ENCODE results near the gene ABTB2.

Gene ABTB2

DNA sequence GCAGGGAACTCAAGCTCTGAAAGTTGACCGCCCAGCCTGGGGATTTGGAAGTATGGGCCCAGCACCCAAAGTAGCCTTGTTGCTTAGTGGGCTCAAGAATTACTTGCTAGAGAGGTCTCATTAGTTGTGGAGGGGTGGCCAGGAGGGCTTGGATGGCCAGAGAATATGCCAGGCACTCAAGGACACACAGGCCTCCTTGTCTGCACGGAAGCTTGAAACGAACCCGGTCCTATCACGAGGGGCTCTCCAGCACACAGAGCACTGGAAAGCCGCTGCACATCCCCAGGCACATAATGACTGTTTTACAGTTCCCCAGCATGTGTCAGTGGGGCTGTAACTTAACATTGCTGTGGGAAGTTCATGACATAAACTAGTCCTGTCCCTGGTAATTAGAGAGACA, 196.4 kb downstream of the ABTB2 start:
- Histone ChIP-seq H3K9me3 (ENCODE audit: control insufficient read depth in 1 of 2, low read length in 2 of 2) (no peaks in the 10 kb centered on the region), H3K27ac (ENCODE audit: low read depth, low read length) (no peak overlapping the region), H3K27me3 (ENCODE audit: control insufficient read depth in 1 of 2, insufficient read depth in 2 of 2, low read length in 2 of 2) (no peaks in the 10 kb centered on the region), H3K36me3 (ENCODE audit: control insufficient read depth in 1 of 2, insufficient read depth in 2 of 2, low read length in 2 of 2) (peaks cover 10 to 38% of the 10 kb centered on the region in 2 donors), H3K4me3 (ENCODE audit: low read depth in 1 of 2, low read length in 2 of 2) (no peak overlapping the region), H3K4me1 (ENCODE audit: control insufficient read depth in 1 of 2, insufficient read depth in 2 of 2, low read length in 2 of 2) (no peaks in the 10 kb centered on the region), H3K9ac (ENCODE audit: low read depth in 1 of 2, low read length in 2 of 2) (no peak overlapping the region)

GRCh38 chr11:34160791-34161190, 197.0 kb downstream of the ABTB2 start:
- no peak overlapping the region for H3K9ac ChIP-seq (ENCODE audit: low read depth in 1 of 2, low read length in 2 of 2)
- H3K27me3 ChIP-seq (ENCODE audit: control insufficient read depth in 1 of 2, insufficient read depth in 2 of 2, low read length in 2 of 2), result no peaks in the 10 kb centered on the region
- H3K9me3 ChIP-seq (ENCODE audit: control insufficient read depth in 1 of 2, low read length in 2 of 2), result no peaks in the 10 kb centered on the region
- H3K36me3 ChIP-seq (ENCODE audit: control insufficient read depth in 1 of 2, insufficient read depth in 2 of 2, low read length in 2 of 2), result peaks cover 10 to 44% of the 10 kb centered on the region in 2 donors
- H3K4me1 ChIP-seq (ENCODE audit: control insufficient read depth in 1 of 2, insufficient read depth in 2 of 2, low read length in 2 of 2), result no peaks in the 10 kb centered on the region
- no peak overlapping the region for H3K27ac ChIP-seq (ENCODE audit: low read depth, low read length)
- no peak overlapping the region for H3K4me3 ChIP-seq (ENCODE audit: low read depth in 1 of 2, low read length in 2 of 2)

DNA sequence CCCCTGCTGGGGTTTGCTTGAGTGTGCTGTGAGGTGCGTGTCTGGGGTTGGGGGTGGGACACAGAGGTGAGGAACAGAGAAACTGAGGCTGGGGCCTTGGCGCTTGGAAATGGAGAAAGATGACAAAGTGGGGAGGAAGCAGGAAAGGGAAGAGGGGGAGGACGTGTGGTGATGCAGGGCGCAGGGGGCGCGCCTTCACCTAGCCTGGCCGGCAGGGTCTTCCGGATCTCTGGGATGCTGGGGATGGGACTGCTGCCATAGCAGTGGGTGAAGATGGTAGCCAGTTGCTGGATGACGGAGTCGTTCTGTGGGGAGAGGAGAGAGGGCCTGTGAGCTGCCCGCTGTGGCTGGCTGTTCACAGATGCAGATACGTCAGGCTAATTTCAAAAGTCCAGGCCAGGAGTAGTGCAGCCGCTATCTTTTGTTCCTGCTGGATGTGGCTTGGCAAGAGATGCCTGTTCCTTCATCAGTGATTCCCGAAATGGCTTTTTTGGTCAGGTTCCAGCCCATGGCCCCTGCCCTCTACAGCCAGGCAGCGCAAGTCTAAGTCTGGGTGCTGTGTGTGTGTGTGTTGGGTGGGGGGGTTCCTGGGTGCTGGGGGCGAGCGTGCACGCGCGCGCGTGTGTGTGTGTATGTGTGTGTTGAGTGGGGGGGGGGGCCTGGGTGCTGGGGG, 197.6 kb downstream of the ABTB2 start:
- Histone ChIP-seq H3K9ac (ENCODE audit: low read depth in 1 of 2, low read length in 2 of 2) (no peak overlapping the region), H3K4me3 (ENCODE audit: low read depth in 1 of 2, low read length in 2 of 2) (no peak overlapping the region), H3K9me3 (ENCODE audit: control insufficient read depth in 1 of 2, low read length in 2 of 2) (no peaks in the 10 kb centered on the region), H3K36me3 (ENCODE audit: control insufficient read depth in 1 of 2, insufficient read depth in 2 of 2, low read length in 2 of 2) (peaks cover 10 to 46% of the 10 kb centered on the region in 2 donors), H3K4me1 (ENCODE audit: control insufficient read depth in 1 of 2, insufficient read depth in 2 of 2, low read length in 2 of 2) (no peaks in the 10 kb centered on the region), H3K27ac (ENCODE audit: low read depth, low read length) (no peak overlapping the region), H3K27me3 (ENCODE audit: control insufficient read depth in 1 of 2, insufficient read depth in 2 of 2, low read length in 2 of 2) (no peaks in the 10 kb centered on the region)

GRCh38 chr11:34158661-34159060, 199.1 kb downstream of the ABTB2 start:
- Histone ChIP-seq H3K4me1 (ENCODE audit: control insufficient read depth in 1 of 2, insufficient read depth in 2 of 2, low read length in 2 of 2) (no peaks in the 10 kb centered on the region), H3K27ac (ENCODE audit: low read depth, low read length) (no peak overlapping the region), H3K9me3 (ENCODE audit: control insufficient read depth in 1 of 2, low read length in 2 of 2) (no peaks in the 10 kb centered on the region), H3K4me3 (ENCODE audit: low read depth in 1 of 2, low read length in 2 of 2) (no peak overlapping the region), H3K36me3 (ENCODE audit: control insufficient read depth in 1 of 2, insufficient read depth in 2 of 2, low read length in 2 of 2) (peaks cover 16 to 60% of the 10 kb centered on the region in 2 donors), H3K9ac (ENCODE audit: low read depth in 1 of 2, low read length in 2 of 2) (no peak overlapping the region), H3K27me3 (ENCODE audit: control insufficient read depth in 1 of 2, insufficient read depth in 2 of 2, low read length in 2 of 2) (no peaks in the 10 kb centered on the region)

DNA sequence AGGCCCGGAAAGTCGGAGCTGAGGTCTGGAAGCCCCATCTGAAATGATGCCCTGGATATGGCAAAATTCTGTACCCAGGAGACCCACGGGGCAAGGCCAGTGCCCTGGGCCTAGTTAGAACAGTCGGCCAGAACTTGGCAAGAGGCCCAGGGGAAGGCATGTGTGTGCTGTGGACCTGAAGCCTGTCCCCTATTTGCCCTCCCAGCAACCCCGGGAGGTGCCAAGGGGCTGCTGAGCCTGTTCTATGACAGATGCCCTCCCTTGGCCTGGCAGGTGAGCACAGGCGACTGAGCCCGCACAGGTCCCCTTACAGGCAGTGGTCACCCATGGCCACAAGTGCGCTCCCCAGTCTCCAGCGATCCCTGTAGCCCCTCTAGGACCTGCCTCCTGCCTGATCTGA, 200.6 kb downstream of the ABTB2 start:
- H3K36me3 ChIP-seq (ENCODE audit: control insufficient read depth in 1 of 2, insufficient read depth in 2 of 2, low read length in 2 of 2), result peaks cover 22 to 66% of the 10 kb centered on the region in 2 donors
- no peaks in the 10 kb centered on the region for H3K9me3 ChIP-seq (ENCODE audit: control insufficient read depth in 1 of 2, low read length in 2 of 2)
- no peaks in the 10 kb centered on the region for H3K4me1 ChIP-seq (ENCODE audit: control insufficient read depth in 1 of 2, insufficient read depth in 2 of 2, low read length in 2 of 2)
- no peak overlapping the region for H3K9ac ChIP-seq (ENCODE audit: low read depth in 1 of 2, low read length in 2 of 2)
- no peaks in the 10 kb centered on the region for H3K27me3 ChIP-seq (ENCODE audit: control insufficient read depth in 1 of 2, insufficient read depth in 2 of 2, low read length in 2 of 2)
- H3K27ac ChIP-seq (ENCODE audit: low read depth, low read length), result no peak overlapping the region
- H3K4me3 ChIP-seq (ENCODE audit: low read depth in 1 of 2, low read length in 2 of 2), result no peak overlapping the region

DNA sequence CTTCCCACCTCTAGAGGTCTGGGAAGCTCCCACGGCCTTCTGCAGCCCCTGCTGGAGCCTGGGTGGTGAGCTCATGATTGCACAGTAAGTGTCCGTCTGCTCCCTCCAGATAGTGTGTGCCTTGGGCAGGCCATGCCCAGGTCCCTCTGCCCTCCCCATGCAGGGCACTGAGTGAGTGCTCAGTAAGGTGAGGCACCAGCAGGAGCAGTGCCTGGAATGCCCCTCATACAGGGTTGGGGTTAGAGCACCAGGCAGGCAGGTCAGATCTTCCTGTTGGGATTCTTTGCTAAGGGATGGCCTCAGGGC, 202.1 kb downstream of the ABTB2 start:
- Histone ChIP-seq H3K9ac (ENCODE audit: low read depth in 1 of 2, low read length in 2 of 2) (no peak overlapping the region), H3K36me3 (ENCODE audit: control insufficient read depth in 1 of 2, insufficient read depth in 2 of 2, low read length in 2 of 2) (peaks cover 24 to 67% of the 10 kb centered on the region in 2 donors), H3K27me3 (ENCODE audit: control insufficient read depth in 1 of 2, insufficient read depth in 2 of 2, low read length in 2 of 2) (no peaks in the 10 kb centered on the region), H3K4me3 (ENCODE audit: low read depth in 1 of 2, low read length in 2 of 2) (no peak overlapping the region), H3K4me1 (ENCODE audit: control insufficient read depth in 1 of 2, insufficient read depth in 2 of 2, low read length in 2 of 2) (peaks cover 9 to 10% of the 10 kb centered on the region in 2 donors), H3K9me3 (ENCODE audit: control insufficient read depth in 1 of 2, low read length in 2 of 2) (no peaks in the 10 kb centered on the region), H3K27ac (ENCODE audit: low read depth, low read length) (no peak overlapping the region)

GRCh38 chr11:34155057-34155756, 202.6 kb downstream of the ABTB2 start:
- Histone ChIP-seq H3K4me3 (ENCODE audit: low read depth in 1 of 2, low read length in 2 of 2) (no peak overlapping the region), H3K4me1 (ENCODE audit: control insufficient read depth in 1 of 2, insufficient read depth in 2 of 2, low read length in 2 of 2) (peaks cover 14 to 15% of the 10 kb centered on the region in 2 donors), H3K36me3 (ENCODE audit: control insufficient read depth in 1 of 2, insufficient read depth in 2 of 2, low read length in 2 of 2) (peaks cover 24 to 65% of the 10 kb centered on the region in 2 donors), H3K9me3 (ENCODE audit: control insufficient read depth in 1 of 2, low read length in 2 of 2) (no peaks in the 10 kb centered on the region), H3K27me3 (ENCODE audit: control insufficient read depth in 1 of 2, insufficient read depth in 2 of 2, low read length in 2 of 2) (no peaks in the 10 kb centered on the region), H3K9ac (ENCODE audit: low read depth in 1 of 2, low read length in 2 of 2) (no peak overlapping the region), H3K27ac (ENCODE audit: low read depth, low read length) (no peak overlapping the region)

DNA sequence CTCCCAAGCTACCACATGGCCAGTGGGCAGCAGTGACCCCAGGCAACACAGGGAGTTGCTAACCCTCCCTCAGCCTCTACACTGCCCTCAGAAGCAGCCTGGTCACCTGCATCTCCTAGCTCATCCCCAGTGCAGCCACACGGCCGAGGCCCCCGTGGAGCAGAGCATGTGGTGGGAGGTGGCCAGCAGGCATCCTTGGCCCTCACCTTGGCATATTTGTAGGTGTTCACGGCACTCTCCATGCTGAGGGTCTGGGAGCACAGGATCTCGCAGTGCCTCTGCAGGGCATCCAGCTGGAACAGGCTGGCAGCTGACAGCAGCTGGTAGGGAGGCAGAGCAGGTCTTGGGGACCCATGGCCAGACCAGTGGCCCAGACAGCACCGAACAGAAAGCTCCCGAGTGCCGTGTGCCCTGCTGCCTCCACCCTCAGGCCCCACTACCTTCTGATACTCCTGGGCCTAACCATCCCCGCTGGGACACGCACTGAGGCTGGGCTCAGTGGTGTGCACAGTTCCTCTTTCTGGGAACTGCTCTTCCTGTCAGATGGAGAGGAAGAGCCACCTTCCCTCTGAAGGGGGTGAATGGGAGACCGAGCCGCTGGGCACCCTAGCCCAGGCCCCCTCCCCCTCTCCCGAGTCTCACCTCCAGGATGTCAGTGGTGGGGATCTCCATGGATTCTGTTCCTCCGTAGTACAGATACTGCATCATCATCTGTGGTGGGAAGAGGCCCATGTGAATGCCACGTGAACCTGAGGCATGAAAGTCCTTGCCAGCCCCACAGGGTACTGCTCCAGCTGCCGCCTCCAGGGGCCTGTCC, 203.5 kb downstream of the ABTB2 start:
- H3K4me3 ChIP-seq (ENCODE audit: low read depth in 1 of 2, low read length in 2 of 2), result no peak overlapping the region
- no peak overlapping the region for H3K9ac ChIP-seq (ENCODE audit: low read depth in 1 of 2, low read length in 2 of 2)
- no peaks in the 10 kb centered on the region for H3K27me3 ChIP-seq (ENCODE audit: control insufficient read depth in 1 of 2, insufficient read depth in 2 of 2, low read length in 2 of 2)
- H3K36me3 ChIP-seq (ENCODE audit: control insufficient read depth in 1 of 2, insufficient read depth in 2 of 2, low read length in 2 of 2), result peaks cover 23 to 64% of the 10 kb centered on the region in 2 donors
- no peaks in the 10 kb centered on the region for H3K9me3 ChIP-seq (ENCODE audit: control insufficient read depth in 1 of 2, low read length in 2 of 2)
- H3K27ac ChIP-seq (ENCODE audit: low read depth, low read length), result no peak overlapping the region
- peaks cover 16 to 18% of the 10 kb centered on the region in 2 donors for H3K4me1 ChIP-seq (ENCODE audit: control insufficient read depth in 1 of 2, insufficient read depth in 2 of 2, low read length in 2 of 2)

- no peak overlapping the region for H3K4me3 ChIP-seq (ENCODE audit: low read depth in 1 of 2, low read length in 2 of 2)
- H3K9me3 ChIP-seq (ENCODE audit: control insufficient read depth in 1 of 2, low read length in 2 of 2), result no peaks in the 10 kb centered on the region
- peaks cover 15 to 69% of the 10 kb centered on the region in 2 donors for H3K36me3 ChIP-seq (ENCODE audit: control insufficient read depth in 1 of 2, insufficient read depth in 2 of 2, low read length in 2 of 2)
- no peak overlapping the region for H3K27ac ChIP-seq (ENCODE audit: low read depth, low read length)
- no peaks in the 10 kb centered on the region for H3K27me3 ChIP-seq (ENCODE audit: control insufficient read depth in 1 of 2, insufficient read depth in 2 of 2, low read length in 2 of 2)
- peaks cover 16 to 18% of the 10 kb centered on the region in 2 donors for H3K4me1 ChIP-seq (ENCODE audit: control insufficient read depth in 1 of 2, insufficient read depth in 2 of 2, low read length in 2 of 2)
- H3K9ac ChIP-seq (ENCODE audit: low read depth in 1 of 2, low read length in 2 of 2), result no peak overlapping the region
These were observed 205.6 kb downstream of the ABTB2 start for GRCh38 chr11:34151916-34152845.
